HG03558 (cell line): Measurements from ENCODE around the gene EMC9.

Experiments
- ATAC-seq: cut with Tn5 transposase; IDR thresholded peaks from one replicate; pipeline ENCODE4 v1.9.1; 2021; ENCODE audit warnings: moderate number of reproducible peaks; ENCODE audit not compliant: unreplicated experiment; ENCODE audit errors: extremely low read depth

Gene EMC9

GRCh38 chr14:24093901-24094840, 47.2 kb downstream of the EMC9 start, which contains the start of gene PCK2:
Gene PCK2 (plus strand): TSS chr14:24094311. CDS start chr14:24094406, 95 bp downstream.
- no peak for ATAC-seq

GRCh38 chr14:24093207-24093900, 48.0 kb downstream of the EMC9 start:
- no peak for ATAC-seq

GRCh38 chr14:24092505-24093206, 48.7 kb downstream of the EMC9 start:
- ATAC-seq: no peak

GRCh38 chr14:24092110-24092504, 49.3 kb downstream of the EMC9 start:
- ATAC-seq: no peak

- ATAC-seq: no peak
Observed at GRCh38 chr14:24089890-24090289, 51.5 kb downstream of the EMC9 start.
